Left cardiac atrium (tissue), 4 donors: ENCODE results near the gene ADGRV1. TPM values are rescaled to one million over a fixed set of nuclear protein-coding genes. Genes with fewer than 3 reads are reported as not detected.
"Not testable (repeated sequence)": the region's sequence is repeated elsewhere in the genome, so short reads cannot be mapped to it uniquely, and the experiment has no call there.

ENCODE experiments used
- ATAC-seq, 2 donors: fragments of 200-7000 bp; cut with Tn5 transposase; one replicate each; pipeline ENCODE4 v1.9.1; 2020; ENCODE audit warnings: mild to moderate bottlenecking in 2 of 2, moderate library complexity in 2 of 2
- DNase-seq: peaks from one replicate; pipeline ENCODE4 v3.0.0-alpha.2; 2020
- intact Hi-C, 2 donors: fragments of 100-400 bp; cut with DNase I; formaldehyde crosslinking; loops; one replicate each; pipeline versions ENCODE4 v1.14.1 to v1.15.1; 2022 to 2023
- total RNA-seq, 2 donors: library from RNA; stranded (reverse); fragmentation: NEBNext Ultra II Directional; extraction: Animal tissue kit (Norgen Biotek cat#: 25700); gene quantifications; one replicate each; pipeline ENCODE4 v1.2.1, GENCODE V29; 2021
- donor health status: DM: no; HTN: yes; CAD: no.
- donor health status: DM: no; HTN: yes; CAD: no; lungs with severe emphysema.
- donor health status: DM: yes; HTN: yes; CAD: no.
- donor health status: Dilated cardiomyopathy.

The ADGRV1 gene
- total RNA-seq, 2 donors from 2014 or later: 0.32 to 0.60 TPM

DNA sequence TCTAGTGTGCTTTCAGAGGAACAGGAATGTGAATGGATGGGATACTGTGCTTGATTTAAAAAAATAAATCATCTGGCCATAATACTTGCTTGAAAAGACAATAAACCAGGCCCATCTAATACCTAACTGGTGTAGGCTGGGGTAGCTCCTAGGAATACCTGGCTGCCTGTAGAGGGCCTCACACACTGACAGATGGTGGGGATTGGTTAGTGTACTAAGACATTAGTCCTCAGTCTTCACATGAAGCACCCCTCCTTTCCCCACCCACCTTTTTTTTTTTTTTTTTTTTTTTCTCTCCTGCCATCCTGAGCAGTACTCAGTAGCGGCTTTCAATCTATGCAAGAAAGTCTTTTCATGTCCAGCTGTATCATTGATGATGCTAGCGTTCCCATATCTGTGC is 130.5 kb downstream of the ADGRV1 start:
- intact Hi-C loops: no loop called here
- DNase-seq (no peak), ATAC-seq (no peak)

DNA sequence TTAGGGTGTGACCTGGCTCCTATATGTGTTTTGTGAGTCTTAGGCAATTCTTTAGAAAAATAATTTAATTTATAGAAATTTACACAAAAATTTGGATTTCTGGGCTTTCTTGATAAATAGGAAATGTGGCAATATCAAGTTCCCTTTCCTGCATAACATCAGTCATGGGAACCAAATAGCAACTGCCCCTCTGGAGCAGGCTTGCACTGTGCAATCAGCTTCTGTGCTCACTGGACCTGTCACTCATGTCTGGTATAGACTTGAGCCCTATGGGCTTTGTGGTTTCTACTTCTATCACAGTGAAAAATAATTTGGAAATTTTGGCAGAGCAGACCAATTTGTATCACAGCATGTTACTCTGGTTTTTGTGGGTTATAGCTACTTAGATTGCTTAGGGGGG is 131.7 kb downstream of the ADGRV1 start:
- ATAC-seq: no peak
- intact Hi-C loops: no loop called here
- DNase-seq: no peak

DNA sequence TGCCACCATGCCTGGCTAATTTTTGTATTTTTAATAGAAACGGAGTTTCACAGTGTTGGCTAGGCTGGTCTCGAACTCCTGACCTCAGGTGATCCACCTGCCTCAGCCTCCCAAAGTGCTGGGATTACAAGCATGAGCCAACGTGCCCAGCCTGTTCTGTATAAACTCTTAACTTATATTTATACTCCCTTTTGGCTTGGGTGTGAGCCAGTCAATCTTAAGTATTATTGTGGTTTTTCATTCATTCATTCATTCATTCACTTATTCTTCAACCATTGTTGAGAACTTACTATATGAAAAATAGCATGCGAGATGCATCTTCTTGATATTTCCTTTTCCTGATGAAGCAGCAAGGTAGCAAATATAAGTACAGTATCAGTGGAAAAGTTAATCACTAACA is 132.9 kb downstream of the ADGRV1 start:
- no peak for ATAC-seq
- intact Hi-C loops: no loop called here
- DNase-seq: no peak

DNA sequence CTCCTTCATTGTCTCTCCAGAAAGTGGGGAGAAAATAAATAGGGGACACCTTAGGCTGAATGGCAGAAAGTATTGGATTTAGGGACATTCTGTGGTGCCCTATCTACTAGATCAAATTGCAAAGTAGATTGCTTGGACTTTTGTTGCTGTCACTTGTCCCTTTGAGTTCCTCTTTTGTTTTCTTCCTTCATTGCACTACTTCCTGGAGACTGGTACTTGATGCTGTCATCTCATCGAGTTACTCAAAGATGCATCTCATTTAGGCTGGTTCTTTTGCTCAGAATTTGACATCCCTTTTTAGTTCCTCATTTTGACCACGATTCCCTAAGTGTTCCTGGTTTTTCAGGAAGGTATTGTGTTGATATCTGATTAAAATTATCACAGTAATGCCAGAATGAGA is 137.6 kb downstream of the ADGRV1 start:
- DNase-seq (no peak), ATAC-seq (no peak)
- intact Hi-C loops: no loop called here

DNA sequence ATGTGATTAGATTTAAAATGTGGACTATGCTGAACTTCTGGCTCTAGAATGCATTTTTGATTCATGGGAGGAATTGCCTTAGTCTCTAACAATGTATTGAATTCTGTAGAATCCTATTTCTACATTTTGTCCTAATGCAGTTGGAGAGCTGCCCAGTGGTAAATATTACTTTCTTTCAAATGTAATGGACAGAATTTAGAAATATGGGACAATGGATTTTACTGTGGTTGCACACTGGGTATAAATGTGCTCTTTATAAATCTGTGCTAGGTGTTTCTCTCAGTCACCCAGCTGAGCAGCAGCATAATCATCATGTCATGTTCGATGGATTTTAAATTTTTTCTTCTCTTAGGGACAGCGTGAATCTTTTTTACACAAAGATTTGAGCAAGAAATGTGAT is 141.7 kb downstream of the ADGRV1 start:
- intact Hi-C loops: no loop called here

DNA sequence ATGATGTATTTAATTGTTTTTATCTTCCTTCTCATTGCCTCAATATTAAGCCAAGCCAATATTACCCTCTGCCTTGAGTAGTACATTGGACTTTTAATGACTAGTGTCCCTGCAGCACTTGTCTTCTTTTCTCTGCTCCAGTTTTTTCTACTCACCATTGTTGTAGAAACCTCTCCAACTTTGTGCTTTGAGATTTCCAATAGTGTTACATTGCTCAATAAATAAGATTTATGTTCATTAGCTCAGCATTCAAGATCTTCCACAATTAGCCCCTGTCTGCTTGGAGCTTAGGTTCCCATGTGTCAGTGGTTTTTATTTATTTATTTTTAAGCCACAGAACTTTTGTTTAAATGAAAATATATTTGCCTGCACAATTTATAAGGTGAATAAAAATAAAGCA is 145.3 kb downstream of the ADGRV1 start:
- DNase-seq (no peak), ATAC-seq (no peak)
- intact Hi-C loops: no loop called here

More for the DNA sequence above, 141.7 kb downstream of the ADGRV1 start:
- DNase-seq (no peak), ATAC-seq (no peak)

DNA sequence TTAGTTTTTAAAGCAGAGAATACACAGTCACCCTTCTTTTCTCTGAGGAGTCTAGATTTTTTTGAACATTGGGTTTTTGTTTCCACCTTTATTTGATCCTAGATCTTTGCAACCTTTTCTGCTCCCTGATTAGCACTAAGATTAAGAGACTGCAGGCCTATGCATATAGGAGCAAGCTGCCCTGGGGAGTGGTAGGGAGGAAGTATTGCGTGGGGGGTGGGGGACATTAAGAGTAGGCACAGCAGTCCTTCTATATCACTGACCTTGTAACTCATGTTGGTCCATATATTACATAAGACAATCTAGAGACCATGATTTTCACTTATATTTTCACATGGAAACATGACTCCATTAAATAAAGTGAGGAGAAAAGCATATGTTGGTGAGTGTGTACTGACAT is 149.1 kb downstream of the ADGRV1 start:
- DNase-seq (no peak), ATAC-seq (no peak)
- intact Hi-C loops: no loop called here

DNA sequence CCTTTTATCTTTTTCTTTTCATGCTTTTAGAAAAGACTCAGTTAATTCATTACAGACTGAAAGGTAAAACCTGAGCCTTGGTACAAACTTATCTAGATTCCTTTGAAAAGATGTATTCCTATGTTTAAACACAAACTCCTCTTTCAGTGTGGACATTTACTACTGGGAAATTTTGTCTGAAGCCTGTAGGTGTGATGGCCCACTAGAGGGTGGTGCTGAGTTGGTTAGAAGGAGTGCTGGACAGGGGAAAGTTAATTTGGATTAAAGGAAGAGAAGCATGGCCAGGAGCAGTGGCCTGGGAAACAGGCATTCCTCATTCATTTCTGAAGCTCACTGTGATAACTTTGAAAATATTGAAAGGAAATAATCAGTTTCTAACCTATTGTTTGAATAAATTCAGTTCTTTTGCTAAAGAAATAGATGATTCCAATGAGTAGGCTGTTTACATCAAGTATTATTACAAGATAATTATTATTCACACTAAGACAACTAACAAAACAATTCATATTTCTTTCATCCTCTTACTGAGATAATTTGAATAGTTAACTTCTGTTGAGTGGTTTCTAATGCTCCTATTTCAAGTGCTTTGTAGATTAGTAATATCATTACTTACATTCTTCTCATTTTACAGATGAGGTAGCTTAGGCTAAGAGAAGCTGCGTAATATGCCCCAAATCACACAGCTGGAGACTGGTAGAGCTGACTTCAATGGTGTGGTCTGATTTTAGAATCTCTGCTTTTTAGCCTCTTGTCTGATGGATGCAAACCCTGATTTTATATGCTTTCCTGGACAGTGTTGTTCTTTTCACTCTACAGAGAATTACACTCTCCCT is 150.9 kb downstream of the ADGRV1 start:
- intact Hi-C loops: loop anchor here in 1 of 2 donors (1.0 kb wide), 1 partner anchor 74 kb away; no protein-coding TSS in a partner anchor
- DNase-seq: peak; percentile 28
- peak in 1 of 2 donors; percentile 51 for ATAC-seq

DNA sequence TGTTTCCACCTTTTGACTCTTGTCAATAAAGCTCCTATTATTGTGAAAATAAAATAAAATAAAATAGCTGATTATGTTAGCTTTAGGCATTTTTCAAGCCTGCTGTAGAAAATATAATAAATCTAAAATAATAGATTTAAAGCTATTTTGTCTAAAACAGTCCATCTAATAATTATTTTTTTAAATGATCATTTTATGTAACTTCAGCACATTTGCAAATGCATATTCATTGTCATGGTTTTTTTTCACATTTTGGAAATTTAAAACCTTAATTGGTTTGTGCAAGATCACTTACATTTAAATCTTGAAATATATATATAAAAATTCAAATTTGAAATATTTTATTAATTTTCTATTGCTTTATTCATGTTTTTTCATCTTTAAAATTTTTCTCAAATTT is 159.8 kb downstream of the ADGRV1 start:
- DNase-seq (no peak), ATAC-seq (no peak)
- intact Hi-C loops: no loop called here

DNA sequence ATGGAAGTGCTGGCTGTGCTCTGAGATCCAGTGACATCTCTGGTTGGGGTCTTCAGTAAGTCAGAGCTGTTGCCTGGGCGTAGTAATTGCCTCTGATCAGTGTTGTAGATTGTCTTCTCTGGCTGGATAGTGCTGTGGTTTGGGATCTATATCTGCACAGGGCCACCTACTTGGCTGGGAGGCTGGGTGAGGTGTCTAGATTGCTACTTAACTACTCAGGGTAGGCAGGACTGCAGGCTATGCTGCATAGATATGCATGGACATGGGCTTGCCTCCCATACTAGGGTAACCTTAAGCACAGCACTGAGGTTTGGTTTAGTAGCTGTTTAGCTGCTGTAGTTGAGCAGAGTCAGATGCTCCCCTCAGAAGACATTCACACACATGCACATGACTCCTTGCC is 181.0 kb downstream of the ADGRV1 start:
- intact Hi-C loops: no loop called here
- ATAC-seq (no peak), DNase-seq (no peak)

DNA sequence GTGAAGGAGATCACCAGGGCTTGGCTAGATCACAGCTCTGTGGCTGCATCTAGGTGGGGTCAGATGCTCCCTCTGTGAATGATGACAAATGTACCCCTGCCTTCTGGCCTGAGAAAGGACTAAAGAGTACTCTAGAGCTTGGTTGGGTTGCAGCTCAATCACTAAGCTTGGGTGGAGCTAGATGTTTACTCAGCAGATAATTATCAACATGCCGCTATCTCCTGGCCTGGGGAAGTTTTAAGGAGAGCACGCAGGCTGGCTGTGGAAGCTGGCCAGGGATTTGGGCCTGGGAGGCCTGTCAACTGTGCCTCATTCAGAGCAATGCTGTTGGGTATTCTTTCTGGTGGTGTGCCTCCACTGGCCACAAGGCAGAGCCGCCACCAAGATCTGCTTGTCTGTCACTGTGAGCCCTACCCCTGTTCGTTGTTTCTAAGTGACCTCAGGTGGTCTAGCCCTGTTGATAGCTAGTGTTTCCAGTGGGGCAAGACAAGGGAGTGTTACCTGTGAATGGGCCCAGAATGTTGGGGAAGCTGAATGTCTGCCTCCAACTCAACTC is 181.7 kb downstream of the ADGRV1 start:
- ATAC-seq (no peak), DNase-seq (no peak)
- intact Hi-C loops: no loop called here

DNA sequence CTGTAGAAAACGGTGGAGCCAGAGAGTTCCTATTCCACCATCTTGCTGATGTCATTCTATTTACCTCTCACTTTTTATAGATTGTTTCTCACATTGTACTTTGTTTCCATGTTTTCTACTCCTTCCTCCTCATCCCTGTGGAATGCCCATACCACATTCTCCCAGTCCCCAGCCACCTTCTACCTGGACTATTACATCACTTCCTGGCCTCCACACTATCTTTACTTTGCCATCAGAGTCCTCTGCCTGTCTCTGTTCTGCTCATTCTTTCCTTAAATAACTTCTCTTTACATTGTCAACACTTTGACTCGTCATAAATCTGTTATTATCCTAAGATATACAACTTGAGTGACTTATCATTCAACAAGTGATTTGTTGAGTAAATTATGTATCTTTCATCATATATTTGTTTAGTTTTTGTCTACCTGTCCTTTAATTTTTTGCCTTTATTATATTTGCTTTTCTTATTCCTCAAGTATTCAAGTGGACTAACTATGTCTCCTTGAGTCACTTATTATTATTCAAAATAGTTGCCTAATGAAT is 182.5 kb downstream of the ADGRV1 start:
- no peak for ATAC-seq
- intact Hi-C loops: no loop called here

DNA sequence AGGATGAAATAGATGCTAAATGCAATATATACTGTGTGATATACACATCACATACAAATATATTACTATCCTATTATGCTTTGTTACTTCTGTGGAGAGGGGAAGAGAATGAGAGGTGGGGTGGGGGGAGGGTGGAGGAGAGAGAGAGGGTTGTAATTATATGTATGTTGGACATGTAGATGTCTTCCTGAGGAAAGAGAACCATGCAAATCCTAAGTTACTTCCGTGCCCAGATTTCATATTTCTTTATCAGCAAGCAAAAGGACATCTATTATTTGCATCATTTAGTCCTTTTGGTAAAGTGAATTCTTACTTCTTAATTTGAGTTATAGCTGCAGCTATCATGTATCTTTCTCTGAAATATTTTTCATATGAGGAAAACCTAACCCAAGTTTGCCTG is 187.5 kb downstream of the ADGRV1 start:
- intact Hi-C loops: no loop called here
- ATAC-seq: no peak
- DNase-seq: no peak

More for the DNA sequence above, 182.5 kb downstream of the ADGRV1 start:
- DNase-seq: no peak

DNA sequence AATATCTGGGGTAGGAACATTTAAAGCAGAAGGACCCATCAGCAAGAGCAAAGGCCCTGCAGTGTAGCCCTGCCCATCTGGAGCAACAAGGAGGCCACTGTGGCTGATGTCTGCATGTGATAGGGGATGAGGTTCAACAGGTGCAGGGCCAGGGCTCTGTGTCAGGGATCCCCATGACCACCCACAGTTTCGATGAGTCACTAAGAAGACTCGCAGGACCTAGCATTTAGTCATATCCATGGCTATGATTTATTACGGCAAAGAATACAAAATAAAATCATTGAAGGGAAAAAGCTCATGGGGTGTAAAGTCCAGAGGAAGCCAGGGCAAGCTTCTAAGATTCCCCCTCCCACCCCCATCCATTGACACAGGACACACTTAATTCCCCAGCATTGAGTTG is 188.6 kb downstream of the ADGRV1 start:
- intact Hi-C loops: no loop called here
- no peak for DNase-seq
- ATAC-seq: no peak

DNA sequence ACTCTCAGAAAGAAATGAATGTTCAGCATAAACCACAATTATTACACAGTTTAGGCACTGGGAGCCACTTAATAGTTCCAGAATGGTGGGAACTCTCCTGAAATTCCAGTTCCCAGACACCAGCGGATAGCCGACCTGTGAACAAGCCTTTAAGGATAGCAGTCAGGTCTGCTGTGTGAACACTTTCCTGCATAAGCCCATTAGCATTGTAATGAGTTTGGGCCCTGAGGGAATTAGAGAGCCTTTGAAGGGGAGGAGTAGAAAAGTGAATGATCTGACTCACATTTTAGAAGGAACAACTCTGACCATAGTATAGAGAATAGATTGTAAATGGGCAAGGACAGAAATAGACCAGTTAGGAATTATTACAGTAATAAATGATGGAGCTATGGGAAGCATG is 189.1 kb downstream of the ADGRV1 start:
- ATAC-seq: no peak
- no peak for DNase-seq
- intact Hi-C loops: no loop called here

DNA sequence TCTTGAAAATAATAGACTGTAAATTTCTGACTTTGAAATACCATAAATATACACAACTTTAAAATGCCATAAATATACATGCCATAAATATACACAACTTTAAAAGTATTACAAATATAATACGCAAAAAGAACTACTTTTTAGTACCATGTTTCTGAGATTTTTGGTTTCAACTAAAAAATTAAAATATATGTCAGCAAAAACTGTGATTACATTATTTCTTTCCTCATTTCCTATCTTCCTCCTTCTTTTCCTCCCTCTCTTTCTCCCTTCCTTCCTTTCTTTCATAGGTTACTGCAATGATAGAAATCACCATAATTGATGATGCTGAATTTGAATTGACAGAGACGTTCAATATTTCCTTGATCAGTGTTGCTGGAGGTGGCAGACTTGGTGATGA is 200.5 kb downstream of the ADGRV1 start:
- ATAC-seq (no peak), DNase-seq (no peak)
- intact Hi-C loops: no loop called here

DNA sequence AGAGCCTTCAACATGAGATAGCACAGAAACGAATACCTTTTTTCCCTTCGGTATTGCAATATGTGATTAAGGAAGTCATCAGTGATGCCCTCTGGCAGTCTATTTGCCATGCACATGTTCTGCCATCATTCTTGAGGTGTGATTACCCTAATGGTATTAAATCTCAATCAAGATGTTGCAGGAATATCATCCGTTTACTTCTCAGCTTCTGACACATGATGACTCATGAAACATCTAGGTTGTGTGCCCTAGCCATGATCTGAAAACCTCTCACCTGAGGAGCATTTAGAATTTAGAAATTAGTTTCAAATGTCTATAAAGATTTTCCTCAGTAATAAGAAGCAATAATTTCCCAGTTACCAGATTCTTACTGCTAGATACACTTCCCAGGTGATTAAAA is 209.1 kb downstream of the ADGRV1 start:
- intact Hi-C loops: no loop called here
- no peak for ATAC-seq
- no peak for DNase-seq

DNA sequence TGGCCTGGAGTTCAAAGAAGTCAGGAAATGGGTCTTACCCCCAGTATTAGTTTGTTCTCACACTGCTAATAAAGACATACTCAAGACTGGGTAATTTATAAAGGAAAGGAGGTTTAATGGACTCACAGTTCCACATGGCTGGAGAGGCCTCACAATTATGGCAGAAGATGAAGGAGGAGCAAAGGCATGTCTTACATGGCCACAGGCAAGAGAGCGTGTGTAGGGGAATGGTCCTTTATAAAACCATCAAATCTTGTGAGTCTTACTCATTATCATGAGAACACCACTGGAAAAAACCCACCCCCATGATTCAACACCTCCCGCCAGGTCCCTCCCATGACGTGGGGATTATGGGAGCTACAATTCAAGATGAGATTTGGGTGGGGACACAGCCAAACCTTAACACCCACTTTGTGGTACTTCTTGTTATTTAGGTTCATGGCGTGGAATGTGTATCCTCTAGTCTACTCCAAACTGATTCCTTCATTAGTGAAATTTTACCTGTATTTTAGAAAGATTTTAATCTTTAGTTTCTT is 211.5 kb downstream of the ADGRV1 start:
- intact Hi-C loops: not testable (repeated sequence)

DNA sequence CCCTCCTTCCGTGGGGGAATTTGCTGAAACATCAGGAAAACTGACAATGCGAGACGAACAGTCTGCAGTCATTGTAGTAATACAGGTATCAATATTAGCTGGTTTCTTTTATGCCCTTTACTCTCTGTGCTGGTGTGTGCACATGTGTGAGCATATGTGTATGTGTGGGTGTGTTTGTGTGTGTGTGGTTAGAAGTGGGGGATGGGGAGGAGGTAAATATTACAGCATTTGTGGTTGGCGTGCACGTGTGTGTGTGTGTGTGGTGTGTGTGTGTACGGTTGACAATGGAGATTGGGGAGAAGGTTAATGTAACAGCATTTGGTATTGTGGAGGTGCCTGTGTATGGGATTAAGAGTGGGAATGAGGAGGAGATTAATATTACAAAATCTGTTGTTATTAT is 219.4 kb downstream of the ADGRV1 start:
- ATAC-seq (no peak), DNase-seq (no peak)
- intact Hi-C loops: no loop called here

More for the DNA sequence above, 211.5 kb downstream of the ADGRV1 start:
- DNase-seq, ATAC-seq: not testable (repeated sequence)
